ENCODE measurements around the gene OASL. TPM values are rescaled to one million over a fixed set of nuclear protein-coding genes. Genes with fewer than 3 reads are reported as not detected.

Gene OASL
- total and polyA plus RNA-seq, 10 of the 15 experiments (the other 5 are each of a cell fraction or from before 2014, with no cell fraction given) = 2.3 to 9.1 (median 2.7) TPM

DNA sequence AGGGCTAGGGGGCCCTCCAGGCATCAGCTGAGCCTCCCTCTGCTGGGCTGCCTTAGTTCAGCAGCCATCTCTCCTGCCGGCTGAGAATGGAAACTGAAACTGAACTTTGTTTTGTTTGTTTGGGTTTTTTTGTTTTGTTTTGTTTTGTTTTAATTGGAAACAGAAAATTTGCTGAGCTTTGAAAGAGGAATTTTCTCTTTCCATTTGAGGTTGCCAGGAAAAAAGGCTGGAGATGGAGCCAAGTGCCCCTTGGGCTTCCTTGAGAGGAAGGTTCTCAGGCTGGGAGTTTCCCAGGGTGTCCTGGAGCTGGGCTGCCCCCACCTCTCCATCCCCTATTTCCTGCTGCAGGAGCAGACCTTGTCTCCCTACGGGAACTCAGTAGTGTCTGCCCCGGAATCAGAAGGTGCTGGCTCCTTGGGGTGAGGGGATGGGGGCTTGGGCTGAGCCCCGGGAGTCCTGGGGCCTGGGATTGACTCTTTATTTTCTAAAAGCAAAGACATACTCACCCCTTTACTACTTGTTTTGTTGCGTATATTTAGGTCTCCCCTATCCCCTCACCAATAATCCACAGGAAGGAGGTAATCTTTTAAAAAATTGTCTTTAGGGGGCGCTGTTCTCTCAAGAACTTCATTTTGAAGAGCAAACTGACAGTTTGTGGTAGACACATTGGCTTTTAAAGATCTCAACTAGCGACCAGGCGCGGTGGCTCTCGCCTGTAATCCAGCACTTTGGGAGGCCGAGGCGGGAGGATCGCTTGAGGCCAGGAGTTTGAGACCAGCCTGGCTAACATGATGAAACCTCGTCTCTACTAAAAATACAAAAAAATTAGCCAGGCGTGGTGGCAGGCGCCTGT, 21.3 kb upstream of the OASL start (continued):
- TF ChIP-seq RELA (IDR thresholded peaks at IDR 0.05; ENCODE audit: borderline replicate concordance, partially characterized antibody) (peak; percentile 46), SIN3A (IDR thresholded peaks at IDR 0.05; ENCODE audit: low read depth, low read length) (no peak), ZNF274 (IDR thresholded peaks at IDR 0.05; ENCODE audit: insufficient read depth, insufficient read length) (no peak), EP300 (IDR thresholded peaks at IDR 0.05; ENCODE audit: borderline replicate concordance in 1 of 2, control insufficient read depth in 1 of 2, low read depth in 2 of 2, low read length in 2 of 2) (no peak), SMARCA5 (IDR thresholded peaks at IDR 0.05) (peak; percentile 55), GABPA (IDR thresholded peaks at IDR 0.05; ENCODE audit: low read depth) (no peak)
- TF ChIP-seq, protein P1, sequence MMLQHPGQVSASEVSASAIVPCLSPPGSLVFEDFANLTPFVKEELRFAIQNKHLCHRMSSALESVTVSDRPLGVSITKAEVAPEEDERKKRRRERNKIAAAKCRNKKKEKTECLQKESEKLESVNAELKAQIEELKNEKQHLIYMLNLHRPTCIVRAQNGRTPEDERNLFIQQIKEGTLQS (IDR thresholded peaks at IDR 0.05; ENCODE audit: borderline replicate concordance, extremely low read depth, low read depth, low read length) = no peak
- TF ChIP-seq, protein P2, sequence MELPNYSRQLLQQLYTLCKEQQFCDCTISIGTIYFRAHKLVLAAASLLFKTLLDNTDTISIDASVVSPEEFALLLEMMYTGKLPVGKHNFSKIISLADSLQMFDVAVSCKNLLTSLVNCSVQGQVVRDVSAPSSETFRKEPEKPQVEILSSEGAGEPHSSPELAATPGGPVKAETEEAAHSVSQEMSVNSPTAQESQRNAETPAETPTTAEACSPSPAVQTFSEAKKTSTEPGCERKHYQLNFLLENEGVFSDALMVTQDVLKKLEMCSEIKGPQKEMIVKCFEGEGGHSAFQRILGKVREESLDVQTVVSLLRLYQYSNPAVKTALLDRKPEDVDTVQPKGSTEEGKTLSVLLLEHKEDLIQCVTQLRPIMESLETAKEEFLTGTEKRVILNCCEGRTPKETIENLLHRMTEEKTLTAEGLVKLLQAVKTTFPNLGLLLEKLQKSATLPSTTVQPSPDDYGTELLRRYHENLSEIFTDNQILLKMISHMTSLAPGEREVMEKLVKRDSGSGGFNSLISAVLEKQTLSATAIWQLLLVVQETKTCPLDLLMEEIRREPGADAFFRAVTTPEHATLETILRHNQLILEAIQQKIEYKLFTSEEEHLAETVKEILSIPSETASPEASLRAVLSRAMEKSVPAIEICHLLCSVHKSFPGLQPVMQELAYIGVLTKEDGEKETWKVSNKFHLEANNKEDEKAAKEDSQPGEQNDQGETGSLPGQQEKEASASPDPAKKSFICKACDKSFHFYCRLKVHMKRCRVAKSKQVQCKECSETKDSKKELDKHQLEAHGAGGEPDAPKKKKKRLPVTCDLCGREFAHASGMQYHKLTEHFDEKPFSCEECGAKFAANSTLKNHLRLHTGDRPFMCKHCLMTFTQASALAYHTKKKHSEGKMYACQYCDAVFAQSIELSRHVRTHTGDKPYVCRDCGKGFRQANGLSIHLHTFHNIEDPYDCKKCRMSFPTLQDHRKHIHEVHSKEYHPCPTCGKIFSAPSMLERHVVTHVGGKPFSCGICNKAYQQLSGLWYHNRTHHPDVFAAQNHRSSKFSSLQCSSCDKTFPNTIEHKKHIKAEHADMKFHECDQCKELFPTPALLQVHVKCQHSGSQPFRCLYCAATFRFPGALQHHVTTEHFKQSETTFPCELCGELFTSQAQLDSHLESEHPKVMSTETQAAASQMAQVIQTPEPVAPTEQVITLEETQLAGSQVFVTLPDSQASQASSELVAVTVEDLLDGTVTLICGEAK (IDR thresholded peaks at IDR 0.05; ENCODE audit: borderline replicate concordance) = no peak; the same call in 1 of the 2 replicates
- TF ChIP-seq, protein P3, sequence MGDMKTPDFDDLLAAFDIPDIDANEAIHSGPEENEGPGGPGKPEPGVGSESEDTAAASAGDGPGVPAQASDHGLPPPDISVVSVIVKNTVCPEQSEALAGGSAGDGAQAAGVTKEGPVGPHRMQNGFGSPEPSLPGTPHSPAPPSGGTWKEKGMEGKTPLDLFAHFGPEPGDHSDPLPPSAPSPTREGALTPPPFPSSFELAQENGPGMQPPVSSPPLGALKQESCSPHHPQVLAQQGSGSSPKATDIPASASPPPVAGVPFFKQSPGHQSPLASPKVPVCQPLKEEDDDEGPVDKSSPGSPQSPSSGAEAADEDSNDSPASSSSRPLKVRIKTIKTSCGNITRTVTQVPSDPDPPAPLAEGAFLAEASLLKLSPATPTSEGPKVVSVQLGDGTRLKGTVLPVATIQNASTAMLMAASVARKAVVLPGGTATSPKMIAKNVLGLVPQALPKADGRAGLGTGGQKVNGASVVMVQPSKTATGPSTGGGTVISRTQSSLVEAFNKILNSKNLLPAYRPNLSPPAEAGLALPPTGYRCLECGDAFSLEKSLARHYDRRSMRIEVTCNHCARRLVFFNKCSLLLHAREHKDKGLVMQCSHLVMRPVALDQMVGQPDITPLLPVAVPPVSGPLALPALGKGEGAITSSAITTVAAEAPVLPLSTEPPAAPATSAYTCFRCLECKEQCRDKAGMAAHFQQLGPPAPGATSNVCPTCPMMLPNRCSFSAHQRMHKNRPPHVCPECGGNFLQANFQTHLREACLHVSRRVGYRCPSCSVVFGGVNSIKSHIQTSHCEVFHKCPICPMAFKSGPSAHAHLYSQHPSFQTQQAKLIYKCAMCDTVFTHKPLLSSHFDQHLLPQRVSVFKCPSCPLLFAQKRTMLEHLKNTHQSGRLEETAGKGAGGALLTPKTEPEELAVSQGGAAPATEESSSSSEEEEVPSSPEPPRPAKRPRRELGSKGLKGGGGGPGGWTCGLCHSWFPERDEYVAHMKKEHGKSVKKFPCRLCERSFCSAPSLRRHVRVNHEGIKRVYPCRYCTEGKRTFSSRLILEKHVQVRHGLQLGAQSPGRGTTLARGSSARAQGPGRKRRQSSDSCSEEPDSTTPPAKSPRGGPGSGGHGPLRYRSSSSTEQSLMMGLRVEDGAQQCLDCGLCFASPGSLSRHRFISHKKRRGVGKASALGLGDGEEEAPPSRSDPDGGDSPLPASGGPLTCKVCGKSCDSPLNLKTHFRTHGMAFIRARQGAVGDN (IDR thresholded peaks at IDR 0.05) = no peak

All from GM12878 (cell line).